Gastrocnemius medialis (tissue), 4 donors: ENCODE results near the gene CAMK1. TPM values are rescaled to one million over a fixed set of nuclear protein-coding genes. Genes with fewer than 3 reads are reported as not detected.

Source experiments
- ATAC-seq, 2 donors: fragments of 150-250 bp; one replicate each; pipeline ENCODE4 v1.9.1; 2016
- DNase-seq, 2 donors: peaks; one replicate each; pipeline ENCODE4 v3.0.0-alpha.2; 2019
- H3K27ac ChIP-seq, 4 donors: fragments of 200-600 bp; sonication (generic); 1 replicate in 1 of 4; 2 replicates in 3 of 4; pipeline ENCODE4 v1.5.1; 2016 to 2018; ENCODE audit warnings: mild to moderate bottlenecking in 2 of 4, moderate library complexity in 1 of 4
- H3K27me3 ChIP-seq, 3 donors: fragments of 200-600 bp; sonication (generic) in 2 of 3; 1 replicate in 1 of 3; 2 replicates in 2 of 3; pipeline versions ENCODE4 v1.5.1 to v1.6.0; 2016 to 2019; ENCODE audit warnings: mild to moderate bottlenecking in 1 of 3, moderate library complexity in 1 of 3
- H3K36me3 ChIP-seq, 2 donors: fragments of 200-600 bp; sonication (generic) in 1 of 2; one replicate each; pipeline ENCODE4 v1.5.1; 2017 to 2018
- H3K4me1 ChIP-seq, 2 donors: fragments of 200-600 bp; sonication (generic) in 1 of 2; one replicate each; pipeline ENCODE4 v1.5.1; 2016 to 2017; ENCODE audit warnings: mild to moderate bottlenecking in 2 of 2
- H3K4me3 ChIP-seq, 4 donors: fragments of 200-600 bp; sonication (generic) in 3 of 4; 1 replicate in 1 of 4; 2 replicates in 3 of 4; pipeline ENCODE4 v1.5.1; 2016 to 2019; ENCODE audit warnings: mild to moderate bottlenecking in 2 of 4
- H3K9me3 ChIP-seq, 3 donors: fragments of 200-600 bp; sonication (generic) in 2 of 3; 1 replicate in 1 of 3; 2 replicates in 2 of 3; pipeline ENCODE4 v1.5.1; 2016 to 2019
- CTCF ChIP-seq, 5 experiments: fragments of 450-650 bp in 3 of 5; fragments of 200-600 bp in 2 of 5; sonication (generic) in 2 of 5; IDR thresholded peaks in 4 of 5; conservative IDR thresholded peaks in 1 of 5; 1 replicate in 4 of 5; 2 replicates in 1 of 5; pipeline ENCODE4 v1.5.1; 2016 to 2019; ENCODE audit warnings: antibody characterized with exemption in 5 of 5, mild to moderate bottlenecking in 3 of 5, moderate library complexity in 3 of 5
- POLR2A ChIP-seq, 2 donors: fragments of 450-650 bp; IDR thresholded peaks; one replicate each; pipeline ENCODE4 v1.6.1; 2017; ENCODE audit warnings: antibody characterized with exemption in 2 of 2, mild to moderate bottlenecking in 2 of 2, moderate library complexity in 2 of 2
- in situ Hi-C, 4 donors: fragments of 200-750 bp; cut with MboI; loops; one replicate each; pipeline versions ENCODE4 v1.15.0 to v1.8.0; 2017; ENCODE audit warnings: low sequenced_read_pairs in 4 of 4
- intact Hi-C: fragments of 100-400 bp; cut with DNase I; formaldehyde crosslinking; loops from one replicate; pipeline ENCODE4 v1.15.1; 2023; ENCODE audit warnings: low total_unique reads
- total RNA-seq, 4 donors: library from RNA; depleted of rRNA; stranded (reverse); fragments of >200 nt; gene quantifications; one replicate each; pipeline versions ENCODE4 v1.1.0 to v1.2.3, GENCODE V29; 2016

The CAMK1 gene
- total RNA-seq, 4 donors from 2014 or later = 2.1 to 11.6 (median 8.0) TPM

- H3K27ac ChIP-seq = no peak overlapping the region
- H3K36me3 ChIP-seq = no peaks in the 10 kb centered on the region
- H3K9me3 ChIP-seq = no peaks in the 10 kb centered on the region
- intact Hi-C loops (no loop called here), in situ Hi-C loops (no loop called here)
- ATAC-seq (no peak), DNase-seq (no peak)
- H3K4me3 ChIP-seq = no peak overlapping the region
- no peaks in the 10 kb centered on the region for H3K4me1 ChIP-seq
- no peaks in the 10 kb centered on the region for H3K27me3 ChIP-seq
- TF ChIP-seq POLR2A (IDR thresholded peaks at IDR 0.05) (no peak), CTCF (IDR thresholded peaks at IDR 0.05 in 4 of 5, conservative IDR thresholded peaks at IDR 0.05 in 1 of 5) (no peak)
These were observed 48.1 kb downstream of the CAMK1 start for GRCh38 chr3:9721700-9722060.

GRCh38 chr3:9721015-9721699 is 48.6 kb downstream of the CAMK1 start:
- no peak for ATAC-seq

GRCh38 chr3:9718118-9718517 is 51.6 kb downstream of the CAMK1 start:
- ATAC-seq = no peak
- no peaks in the 10 kb centered on the region for H3K27me3 ChIP-seq
- no peak overlapping the region for H3K27ac ChIP-seq
- H3K4me1 ChIP-seq = no peaks in the 10 kb centered on the region
- no peaks in the 10 kb centered on the region for H3K36me3 ChIP-seq
- H3K4me3 ChIP-seq = no peak overlapping the region
- TF ChIP-seq POLR2A (IDR thresholded peaks at IDR 0.05) = no peak
- TF ChIP-seq CTCF (IDR thresholded peaks at IDR 0.05 in 4 of 5, conservative IDR thresholded peaks at IDR 0.05 in 1 of 5) = no peak
- no peaks in the 10 kb centered on the region for H3K9me3 ChIP-seq
- no peak for DNase-seq
- intact Hi-C loops (no loop called here), in situ Hi-C loops (no loop called here)

More at GRCh38 chr3:9721015-9721699, 48.6 kb downstream of the CAMK1 start:
- Histone ChIP-seq H3K27me3 (no peaks in the 10 kb centered on the region), H3K27ac (no peak overlapping the region), H3K4me1 (no peaks in the 10 kb centered on the region), H3K9me3 (no peaks in the 10 kb centered on the region), H3K36me3 (no peaks in the 10 kb centered on the region), H3K4me3 (no peak overlapping the region)
- intact Hi-C loops (no loop called here), in situ Hi-C loops (no loop called here)
- no peak for DNase-seq
- TF ChIP-seq POLR2A (IDR thresholded peaks at IDR 0.05) (no peak), CTCF (IDR thresholded peaks at IDR 0.05 in 4 of 5, conservative IDR thresholded peaks at IDR 0.05 in 1 of 5) (no peak)

- in situ Hi-C loops (no loop called here), intact Hi-C loops (no loop called here)
- Histone ChIP-seq H3K4me1 (no peaks in the 10 kb centered on the region), H3K4me3 (no peak overlapping the region), H3K9me3 (no peaks in the 10 kb centered on the region), H3K36me3 (no peaks in the 10 kb centered on the region), H3K27me3 (no peaks in the 10 kb centered on the region), H3K27ac (no peak overlapping the region)
- no peak for DNase-seq
- no peak for ATAC-seq
- no peak for TF ChIP-seq CTCF (IDR thresholded peaks at IDR 0.05 in 4 of 5, conservative IDR thresholded peaks at IDR 0.05 in 1 of 5)
- no peak for TF ChIP-seq POLR2A (IDR thresholded peaks at IDR 0.05)
These were observed 52.2 kb downstream of the CAMK1 start for GRCh38 chr3:9717563-9717962.
